Neural progenitor cell (in vitro differentiated cells): ENCODE results near the gene MRPL3. TPM values are rescaled to one million over a fixed set of nuclear protein-coding genes. Genes with fewer than 3 reads are reported as not detected.

Source experiments
- DNase-seq: peaks from one replicate; pipeline ENCODE4 v3.0.0-alpha.2; 2016; ENCODE audit warnings: low spot score
- H2AFZ ChIP-seq: fragments of 200-600 bp; sonication (generic); replicated peaks from 2 replicates; pipeline ENCODE4 v1.6.1; 2016; ENCODE audit warnings: antibody characterized with exemption
- H3F3A ChIP-seq: fragments of 200-600 bp; sonication (generic); 2 replicates; pipeline ENCODE4 v1.6.1; 2016; ENCODE audit warnings: antibody characterized with exemption, low read depth
- H3K27ac ChIP-seq: fragments of 200-600 bp; sonication (generic); 2 replicates; pipeline ENCODE4 v1.5.1; 2016; ENCODE audit warnings: mild to moderate bottlenecking
- H3K27me3 ChIP-seq: fragments of 200-600 bp; sonication (generic); 2 replicates; pipeline ENCODE4 v1.6.1; 2016; ENCODE audit warnings: mild to moderate bottlenecking, moderate library complexity
- H3K36me3 ChIP-seq: fragments of 200-600 bp; sonication (generic); 2 replicates; pipeline ENCODE4 v1.5.1; 2016
- H3K4me1 ChIP-seq: fragments of 200-600 bp; sonication (generic); 2 replicates; pipeline ENCODE4 v1.6.1; 2016; ENCODE audit warnings: mixed run types
- H3K4me2 ChIP-seq: fragments of 200-600 bp; sonication (generic); 2 replicates; pipeline ENCODE4 v1.6.1; 2016
- H3K4me3 ChIP-seq: fragments of 200-600 bp; sonication (generic); 2 replicates; pipeline ENCODE4 v1.5.1; 2016
- H3K79me2 ChIP-seq: fragments of 200-600 bp; sonication (generic); 2 replicates; pipeline ENCODE4 v1.6.1; 2016; ENCODE audit warnings: low read depth
- H3K9ac ChIP-seq: fragments of 200-600 bp; sonication (generic); 2 replicates; pipeline ENCODE4 v1.6.1; 2016
- H3K9me3 ChIP-seq: fragments of 200-600 bp; sonication (generic); 2 replicates; pipeline ENCODE4 v1.5.1; 2016; ENCODE audit warnings: low read depth
- H4K20me1 ChIP-seq: fragments of 200-600 bp; sonication (generic); 2 replicates; pipeline ENCODE4 v1.6.1; 2016; ENCODE audit warnings: low read depth
- H3K27ac Mint-ChIP-seq: 3 replicates; pipeline ENCODE4 v1.8.0; 2021; ENCODE audit warnings: mixed read lengths
- H3K27me3 Mint-ChIP-seq: 2 replicates; pipeline ENCODE4 v1.8.0; 2022; ENCODE audit warnings: low read depth, mild to moderate bottlenecking, inconsistent platforms, moderate library complexity, mixed read lengths; ENCODE audit not compliant: insufficient read depth
- H3K36me3 Mint-ChIP-seq: 3 replicates; pipeline ENCODE4 v1.8.0; 2021; ENCODE audit warnings: mixed read lengths
- H3K4me1 Mint-ChIP-seq: 3 replicates; pipeline ENCODE4 v1.8.0; 2021; ENCODE audit warnings: mixed read lengths
- H3K4me3 Mint-ChIP-seq: 3 replicates; pipeline ENCODE4 v1.8.0; 2021; ENCODE audit warnings: mild to moderate bottlenecking, moderate library complexity, mixed read lengths
- H3K9me3 Mint-ChIP-seq: 3 replicates; pipeline ENCODE4 v1.8.0; 2020; ENCODE audit warnings: mixed read lengths
- CTCF ChIP-seq: fragments of 200-600 bp; sonication (generic); IDR thresholded peaks from 2 replicates; pipeline ENCODE4 v1.5.1; 2017; ENCODE audit warnings: antibody characterized with exemption, mild to moderate bottlenecking
- EZH2 ChIP-seq: fragments of 200-600 bp; sonication (generic); IDR thresholded peaks from 2 replicates; pipeline ENCODE4 v1.6.1; 2017; ENCODE audit warnings: antibody characterized with exemption, mild to moderate bottlenecking, moderate library complexity
- EZH2phosphoT487 ChIP-seq: fragments of 200-600 bp; sonication (generic); IDR thresholded peaks from 2 replicates; pipeline ENCODE4 v1.6.1; 2017; ENCODE audit warnings: antibody characterized with exemption
- total RNA-seq: library from RNA; depleted of rRNA; stranded (reverse); fragments of >200 nt; gene quantifications from 2 replicates; pipeline ENCODE4 v1.2.3, GENCODE V29; 2015; ENCODE audit warnings: low replicate concordance

MRPL3 gene
- total RNA-seq, 1 donor from 2014 or later: 202 TPM

- peaks cover 4% of the 10 kb centered on the region for H3K27me3 Mint-ChIP-seq
- H3K4me3 Mint-ChIP-seq: no peak overlapping the region
- no peaks in the 10 kb centered on the region for H3K9me3 Mint-ChIP-seq
- Histone ChIP-seq H3F3A (no peaks in the 10 kb centered on the region), H3K27me3 (no peaks in the 10 kb centered on the region), H3K79me2 (no peaks in the 10 kb centered on the region), H3K4me3 (no peak overlapping the region), H4K20me1 (no peaks in the 10 kb centered on the region), H2AFZ (no peak overlapping the region), H3K27ac (no peak overlapping the region), H3K36me3 (no peaks in the 10 kb centered on the region), H3K4me1 (no peaks in the 10 kb centered on the region), H3K9me3 (no peaks in the 10 kb centered on the region), H3K4me2 (no peak overlapping the region), H3K9ac (no peak overlapping the region)
- H3K4me1 Mint-ChIP-seq: peaks cover 11% of the 10 kb centered on the region
- no peak for DNase-seq
- TF ChIP-seq EZH2phosphoT487: no peak
- no peak for TF ChIP-seq CTCF
- TF ChIP-seq EZH2: no peak
- peak overlapping the region; percentile 8 for H3K27ac Mint-ChIP-seq
- H3K36me3 Mint-ChIP-seq: no peaks in the 10 kb centered on the region
These were observed 41.8 kb upstream of the MRPL3 start for GRCh38 chr3:131544557-131544956.

- TF ChIP-seq EZH2 (no peak), CTCF (no peak)
- no peaks in the 10 kb centered on the region for H3F3A ChIP-seq
- H3K9ac ChIP-seq: no peak overlapping the region
- H3K36me3 ChIP-seq: no peaks in the 10 kb centered on the region
- H3K4me1 Mint-ChIP-seq: peaks cover 15% of the 10 kb centered on the region
- H3K79me2 ChIP-seq: no peaks in the 10 kb centered on the region
- H3K4me3 ChIP-seq: no peak overlapping the region
- no peak overlapping the region for H3K27ac ChIP-seq
- no peak overlapping the region for H3K4me2 ChIP-seq
- DNase-seq: no peak
- H3K27ac Mint-ChIP-seq: peak overlapping the region; percentile 64
- H3K4me3 Mint-ChIP-seq: no peak overlapping the region
- no peaks in the 10 kb centered on the region for H3K4me1 ChIP-seq
- no peak overlapping the region for H2AFZ ChIP-seq
- H3K27me3 Mint-ChIP-seq: peaks cover 4% of the 10 kb centered on the region
- H3K27me3 ChIP-seq: no peaks in the 10 kb centered on the region
- H3K9me3 Mint-ChIP-seq: no peaks in the 10 kb centered on the region
- H3K36me3 Mint-ChIP-seq: no peaks in the 10 kb centered on the region
- no peaks in the 10 kb centered on the region for H4K20me1 ChIP-seq
- H3K9me3 ChIP-seq: no peaks in the 10 kb centered on the region
These were observed 40.9 kb upstream of the MRPL3 start for GRCh38 chr3:131543714-131544113.

- no peak overlapping the region for H2AFZ ChIP-seq
- TF ChIP-seq EZH2phosphoT487 (no peak), CTCF (no peak), EZH2 (no peak)
- H3K27me3 ChIP-seq: no peaks in the 10 kb centered on the region
- H3K4me3 ChIP-seq: no peak overlapping the region
- no peak overlapping the region for H3K4me2 ChIP-seq
- H3K9ac ChIP-seq: no peak overlapping the region
- H3K79me2 ChIP-seq: no peaks in the 10 kb centered on the region
- peaks cover 2% of the 10 kb centered on the region for H3K9me3 Mint-ChIP-seq
- no peaks in the 10 kb centered on the region for H3K36me3 Mint-ChIP-seq
- H3K27me3 Mint-ChIP-seq: peaks cover 2% of the 10 kb centered on the region
- no peaks in the 10 kb centered on the region for H3K36me3 ChIP-seq
- no peak overlapping the region for H3K27ac ChIP-seq
- no peaks in the 10 kb centered on the region for H4K20me1 ChIP-seq
- H3K4me1 ChIP-seq: no peaks in the 10 kb centered on the region
- no peaks in the 10 kb centered on the region for H3F3A ChIP-seq
- no peaks in the 10 kb centered on the region for H3K9me3 ChIP-seq
- H3K4me1 Mint-ChIP-seq: peaks cover 15% of the 10 kb centered on the region
- DNase-seq: no peak
- no peak overlapping the region for H3K4me3 Mint-ChIP-seq
- H3K27ac Mint-ChIP-seq: no peak overlapping the region
These were observed 38.5 kb upstream of the MRPL3 start for GRCh38 chr3:131541288-131541687.
